Kidney (tissue), 14 donors: ENCODE data around the gene CLDN34. TPM values are rescaled to one million over a fixed set of nuclear protein-coding genes. Genes with fewer than 3 reads are reported as not detected.

Source experiments
- DNase-seq, 5 donors: peaks; one replicate each; pipeline ENCODE4 v3.0.0-alpha.2; 2013 to 2020
- FAIRE-seq: peaks from 2 replicates; lab custom pipeline; 2012; peaks lifted over from hg19 to GRCh38; lab: Jason Lieb, UNC
- H3K27ac ChIP-seq, 2 donors: one replicate each; pipeline ENCODE4 v1.7.0; 2013; ENCODE audit warnings: low read depth in 2 of 2, low read length in 2 of 2, inconsistent platforms in 1 of 2
- H3K27me3 ChIP-seq: one replicate; pipeline ENCODE4 v1.7.1; 2013; ENCODE audit warnings: low read length, inconsistent platforms; ENCODE audit not compliant: control insufficient read depth, insufficient read depth
- H3K36me3 ChIP-seq, 3 donors: one replicate each; pipeline versions ENCODE4 v1.7.0 to v1.7.1; 2013; ENCODE audit warnings: low read length in 3 of 3, control low read depth in 1 of 3, inconsistent platforms in 1 of 3; ENCODE audit not compliant: insufficient read depth in 3 of 3, control insufficient read depth in 2 of 3
- H3K4me1 ChIP-seq, 3 donors: one replicate each; pipeline versions ENCODE4 v1.7.0 to v1.7.1; 2013; ENCODE audit warnings: low read length in 3 of 3, inconsistent platforms in 1 of 3, low read depth in 1 of 3; ENCODE audit not compliant: control insufficient read depth in 2 of 3, insufficient read depth in 2 of 3
- H3K4me3 ChIP-seq, 3 donors: one replicate each; pipeline versions ENCODE4 v1.7.0 to v1.8.1; 2013; ENCODE audit warnings: low read length in 3 of 3, control low read depth in 1 of 3, inconsistent platforms in 1 of 3
- H3K9ac ChIP-seq, 3 donors: one replicate each; pipeline versions ENCODE4 v1.7.0 to v1.7.1; 2013; ENCODE audit warnings: low read length in 3 of 3, control low read depth in 1 of 3, inconsistent platforms in 1 of 3
- H3K9me3 ChIP-seq, 3 donors: one replicate each; pipeline versions ENCODE4 v1.7.0 to v1.7.1; 2013; ENCODE audit warnings: low read length in 3 of 3, control low read depth in 1 of 3, inconsistent platforms in 1 of 3; ENCODE audit not compliant: control insufficient read depth in 2 of 3, insufficient read depth in 1 of 3
- CTCF ChIP-seq: IDR thresholded peaks from 3 replicates; pipeline ENCODE4 v1.5.1; 2012; ENCODE audit warnings: mild to moderate bottlenecking, moderate library complexity, borderline replicate concordance; ENCODE audit not compliant: insufficient read depth; ENCODE audit errors: extremely low read depth
- intact Hi-C: fragments of 100-400 bp; cut with DNase I; formaldehyde crosslinking; loops from one replicate; pipeline ENCODE4 v1.11.1; 2022
- polyA plus RNA-seq: library from polyadenylated mRNA; stranded (reverse); fragments of 350-450 nt; fragmentation: Illumina TruSeq; extraction: RNeasy Lipid Tissue Mini Kit (QIAGEN cat#74804); gene quantifications from one replicate; pipeline ENCODE4 v1.2.3, GENCODE V29; 2014; ENCODE audit warnings: low read depth, low replicate concordance; ENCODE audit not compliant: insufficient read depth
- total RNA-seq: library from RNA; stranded (reverse); fragmentation: NEBNext Ultra II Directional; extraction: Animal tissue kit (Norgen Biotek cat#: 25700); gene quantifications from one replicate; pipeline ENCODE4 v1.2.1, GENCODE V29; 2021
- donor health status: control.
- donor health status: control.
- donor health status: control.
- donor health status: control.
- donor health status: control.
- donor health status: DM: yes; HTN: yes; CAD: no.
- donor health status: Normal renal cell carcinoma (clear cell type).

CLDN34 gene
- total and polyA plus RNA-seq, 2 donors from 2014 or later = 0.50 TPM; not detected in 1

GRCh38 chrX:9988762-9989161 lies 21.6 kb downstream of the CLDN34 start:
- no peaks in the 10 kb centered on the region for H3K4me1 ChIP-seq
- intact Hi-C loops = no loop called here
- H3K9ac ChIP-seq = no peak overlapping the region
- no peak overlapping the region for H3K27ac ChIP-seq
- no peak for DNase-seq
- no peak overlapping the region for H3K4me3 ChIP-seq
- peak; percentile 35 for TF ChIP-seq CTCF
- FAIRE-seq = peak; percentile 70
- H3K27me3 ChIP-seq = no peaks in the 10 kb centered on the region
- no peaks in the 10 kb centered on the region for H3K9me3 ChIP-seq
- no peaks in the 10 kb centered on the region for H3K36me3 ChIP-seq

- TF ChIP-seq CTCF = no peak
- no peaks in the 10 kb centered on the region for H3K36me3 ChIP-seq
- H3K9ac ChIP-seq = no peak overlapping the region
- H3K27ac ChIP-seq = no peak overlapping the region
- no peaks in the 10 kb centered on the region for H3K4me1 ChIP-seq
- FAIRE-seq (no peak), DNase-seq (no peak)
- no peaks in the 10 kb centered on the region for H3K9me3 ChIP-seq
- H3K27me3 ChIP-seq = no peaks in the 10 kb centered on the region
- no peak overlapping the region for H3K4me3 ChIP-seq
- intact Hi-C loops = no loop called here
These were observed 24.9 kb downstream of the CLDN34 start for GRCh38 chrX:9992061-9992460.

GRCh38 chrX:9992724-9993123 lies 25.6 kb downstream of the CLDN34 start:
- no peak for TF ChIP-seq CTCF
- Histone ChIP-seq H3K9ac (no peak overlapping the region), H3K27ac (no peak overlapping the region), H3K36me3 (no peaks in the 10 kb centered on the region), H3K9me3 (no peaks in the 10 kb centered on the region), H3K27me3 (no peaks in the 10 kb centered on the region), H3K4me3 (no peak overlapping the region), H3K4me1 (no peaks in the 10 kb centered on the region)
- DNase-seq (no peak), FAIRE-seq (no peak)
- intact Hi-C loops = no loop called here

GRCh38 chrX:9995855-9996339 lies 28.7 kb downstream of the CLDN34 start:
- DNase-seq = peak; percentile 55 to 91 (median 62)
- H3K9me3 ChIP-seq = no peaks in the 10 kb centered on the region
- no peaks in the 10 kb centered on the region for H3K36me3 ChIP-seq
- no peak overlapping the region for H3K9ac ChIP-seq
- peak; percentile 47 for FAIRE-seq
- H3K27ac ChIP-seq = no peak overlapping the region
- no peaks in the 10 kb centered on the region for H3K27me3 ChIP-seq
- H3K4me3 ChIP-seq = no peak overlapping the region
- H3K4me1 ChIP-seq = no peaks in the 10 kb centered on the region
- peak; percentile 95 for TF ChIP-seq CTCF
- intact Hi-C loops = loop anchor here (5.0 kb wide), 1 partner anchor 121 kb away; no protein-coding TSS in a partner anchor
